ENCODE results near the gene DPYSL4.

DPYSL4 gene

DNA sequence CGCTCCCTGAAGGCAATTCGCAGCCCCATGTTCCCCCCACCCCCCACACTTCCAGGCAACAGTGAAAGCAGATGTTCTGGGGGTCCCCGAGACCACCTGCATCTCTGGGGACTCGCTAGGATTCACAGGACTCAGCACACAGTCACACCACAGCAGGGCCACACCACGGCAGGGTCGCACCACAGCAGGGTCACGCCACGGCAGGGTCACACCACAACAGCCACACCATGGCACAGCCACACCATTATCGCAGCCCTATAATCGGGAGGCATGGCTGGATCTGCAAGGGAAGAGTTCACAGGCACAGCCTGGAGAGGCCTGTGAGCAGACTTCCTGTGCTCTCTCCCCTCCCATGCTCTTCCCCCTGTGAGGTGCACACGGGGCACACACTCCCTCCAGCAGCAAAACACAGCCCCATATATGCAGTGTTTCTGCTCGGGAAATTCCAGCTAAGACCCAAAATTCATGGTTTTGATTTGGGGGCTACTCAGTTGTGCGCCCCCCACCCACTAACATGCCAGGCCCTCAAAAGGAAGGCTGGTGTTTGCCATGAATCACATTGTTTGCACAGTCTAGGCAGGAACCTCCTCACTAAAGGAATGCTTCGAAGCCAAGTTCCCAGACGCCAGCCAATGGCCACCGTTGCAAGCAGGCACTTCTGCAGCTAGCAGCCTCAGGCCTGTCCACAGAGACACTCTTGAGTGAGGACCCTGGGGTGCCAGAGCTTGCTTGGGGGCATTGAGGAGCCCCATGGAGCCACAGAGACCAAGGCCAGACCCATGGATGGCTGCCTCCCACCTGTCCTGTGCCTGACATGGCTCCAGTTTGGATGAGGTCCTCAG lies 7.0 kb upstream of the DPYSL4 start:
- DNase-seq: no peak

- DNase-seq: no peak
Measured at GRCh38 chr10:132180736-132181135, 6.0 kb upstream of the DPYSL4 start.

DNA sequence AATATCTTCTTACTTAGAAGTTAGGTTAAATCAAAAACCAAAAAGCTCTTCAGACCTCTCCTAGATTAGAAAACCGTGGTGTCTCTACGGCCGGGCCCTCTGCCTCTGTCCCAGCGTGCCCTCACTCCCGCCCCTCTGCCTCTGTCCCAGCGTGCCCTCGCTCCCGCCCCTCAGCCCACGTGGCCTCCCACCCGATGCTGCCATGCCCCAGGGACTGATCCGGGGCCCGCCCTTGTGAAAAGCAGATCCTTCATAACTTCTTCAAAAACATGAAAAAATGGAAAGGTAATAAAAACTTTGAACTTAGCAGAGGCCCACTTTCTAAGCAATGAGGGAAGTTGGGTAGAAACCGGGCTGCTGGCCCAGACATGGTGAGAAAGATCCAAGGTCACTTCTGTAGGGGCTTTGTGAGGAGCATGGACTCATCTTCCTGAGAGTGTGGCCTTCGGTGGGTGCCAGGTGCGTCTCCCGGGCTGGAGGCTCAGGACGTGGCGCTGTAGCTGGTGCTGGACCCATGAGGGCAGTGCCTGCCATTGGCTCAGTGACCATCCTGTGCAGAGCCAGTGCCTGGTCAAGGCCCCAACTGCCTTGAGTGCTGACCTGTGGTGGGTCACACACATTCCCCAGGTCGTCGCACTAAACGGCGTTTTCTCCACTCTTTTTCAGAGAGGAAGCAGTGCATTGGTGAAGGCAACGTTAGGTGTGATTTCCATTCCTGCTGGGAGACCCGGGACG lies 4.9 kb upstream of the DPYSL4 start:
- no peak for DNase-seq

DNA sequence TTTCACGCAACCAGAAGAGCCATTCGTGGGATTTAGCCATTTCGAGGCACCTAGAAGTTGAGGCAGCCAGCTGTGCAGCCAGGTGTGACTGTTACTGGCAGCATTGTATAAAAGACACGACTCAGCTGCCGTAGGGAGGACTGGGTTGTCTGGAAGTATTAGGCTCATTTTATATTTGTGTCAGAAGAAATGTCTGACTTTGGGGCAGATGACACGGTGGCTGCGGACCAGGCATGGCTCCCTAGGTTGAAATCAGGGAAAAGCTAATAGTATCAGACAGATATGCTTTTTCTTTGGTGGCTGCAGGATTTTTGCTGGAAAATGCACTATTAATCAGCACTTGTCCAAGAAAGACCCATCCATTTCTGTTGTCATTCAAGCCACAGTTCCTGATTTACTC lies 4.2 kb upstream of the DPYSL4 start:
- DNase-seq: no peak

DNA sequence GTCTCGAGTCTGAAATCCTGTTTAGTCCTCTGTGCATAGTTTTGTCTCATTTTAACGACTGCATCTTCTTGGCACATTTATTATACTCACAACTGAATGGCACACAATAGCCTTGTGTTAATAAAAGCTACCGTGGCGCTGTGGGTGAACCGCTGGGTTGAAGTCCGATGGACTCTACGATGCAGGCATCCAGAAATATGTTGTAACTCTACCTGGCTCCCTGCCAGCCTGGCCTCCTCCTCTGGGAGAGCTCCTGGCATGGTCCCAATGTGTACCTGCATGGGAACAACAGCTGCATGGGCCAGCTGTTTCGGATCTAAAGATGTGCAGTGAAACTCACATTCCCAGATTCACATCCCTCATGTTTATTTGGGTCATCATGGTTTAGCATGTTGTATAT lies 3.7 kb upstream of the DPYSL4 start:
- DNase-seq: no peak

- no peak for DNase-seq
Measured at GRCh38 chr10:132184816-132185593, 1.7 kb upstream of the DPYSL4 start.

GRCh38 chr10:132185601-132186487 lies 904 bp upstream of the DPYSL4 start:
- no peak for DNase-seq

DNA sequence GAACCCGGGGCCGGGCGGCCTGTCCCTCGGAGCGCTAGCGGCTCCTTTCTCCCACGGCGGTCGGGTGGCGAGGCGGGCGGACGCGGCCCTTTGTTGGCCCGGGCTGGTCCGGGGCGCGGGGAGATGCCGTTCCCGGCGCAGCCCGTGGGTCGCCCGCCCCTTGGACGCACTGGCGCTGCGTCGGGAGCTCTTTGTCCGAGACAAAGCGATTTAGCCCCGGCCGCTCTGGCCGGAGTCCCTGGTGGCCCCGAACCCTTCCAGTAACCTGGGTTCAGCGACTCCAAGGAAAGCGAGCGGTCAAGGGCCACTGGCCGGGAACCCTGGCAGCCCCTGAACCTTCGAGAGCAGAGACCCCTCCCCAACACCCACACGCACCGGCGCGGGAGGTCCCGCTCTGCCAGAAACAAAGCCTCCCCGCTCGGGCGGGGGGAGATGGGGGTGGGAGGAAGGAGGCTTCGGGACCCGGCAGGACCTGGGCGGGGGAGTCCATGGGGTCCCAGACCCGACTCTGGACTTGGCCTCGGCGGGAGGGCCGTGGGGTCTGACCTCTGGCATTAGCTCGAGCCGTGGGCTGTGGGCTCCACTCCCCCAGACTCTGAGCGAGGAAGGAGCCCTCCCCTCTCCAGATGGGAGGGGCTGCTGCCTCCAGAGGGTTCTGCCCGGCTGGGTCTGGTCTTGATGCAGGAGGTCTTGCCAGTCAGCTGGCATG lies 836 bp downstream of the DPYSL4 start:
- DNase-seq: no peak

GRCh38 chr10:132188331-132188730 lies 1.6 kb downstream of the DPYSL4 start:
- DNase-seq: no peak

DNA sequence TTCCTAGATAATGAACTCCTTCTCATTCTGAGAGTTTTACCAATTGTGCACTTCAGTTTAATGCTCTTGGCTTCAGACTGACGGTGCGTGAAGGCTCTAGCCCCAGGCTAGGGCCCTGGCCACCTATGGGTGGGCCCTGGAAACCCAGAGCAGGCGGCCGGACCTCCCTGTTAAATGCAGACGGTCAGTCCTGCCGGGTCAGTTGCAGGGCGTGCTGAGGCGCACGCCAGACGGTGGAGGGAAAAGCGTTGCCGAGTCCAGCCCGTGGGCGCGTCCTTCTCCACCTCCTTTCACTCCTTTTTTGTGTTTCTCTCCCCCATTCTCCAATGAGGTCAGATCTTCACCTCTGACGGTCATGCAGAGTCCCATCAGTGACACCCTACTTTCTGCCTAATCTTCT lies 2.3 kb downstream of the DPYSL4 start:
- no peak for DNase-seq

GRCh38 chr10:132189810-132190422 lies 3.2 kb downstream of the DPYSL4 start:
- no peak for DNase-seq

DNA sequence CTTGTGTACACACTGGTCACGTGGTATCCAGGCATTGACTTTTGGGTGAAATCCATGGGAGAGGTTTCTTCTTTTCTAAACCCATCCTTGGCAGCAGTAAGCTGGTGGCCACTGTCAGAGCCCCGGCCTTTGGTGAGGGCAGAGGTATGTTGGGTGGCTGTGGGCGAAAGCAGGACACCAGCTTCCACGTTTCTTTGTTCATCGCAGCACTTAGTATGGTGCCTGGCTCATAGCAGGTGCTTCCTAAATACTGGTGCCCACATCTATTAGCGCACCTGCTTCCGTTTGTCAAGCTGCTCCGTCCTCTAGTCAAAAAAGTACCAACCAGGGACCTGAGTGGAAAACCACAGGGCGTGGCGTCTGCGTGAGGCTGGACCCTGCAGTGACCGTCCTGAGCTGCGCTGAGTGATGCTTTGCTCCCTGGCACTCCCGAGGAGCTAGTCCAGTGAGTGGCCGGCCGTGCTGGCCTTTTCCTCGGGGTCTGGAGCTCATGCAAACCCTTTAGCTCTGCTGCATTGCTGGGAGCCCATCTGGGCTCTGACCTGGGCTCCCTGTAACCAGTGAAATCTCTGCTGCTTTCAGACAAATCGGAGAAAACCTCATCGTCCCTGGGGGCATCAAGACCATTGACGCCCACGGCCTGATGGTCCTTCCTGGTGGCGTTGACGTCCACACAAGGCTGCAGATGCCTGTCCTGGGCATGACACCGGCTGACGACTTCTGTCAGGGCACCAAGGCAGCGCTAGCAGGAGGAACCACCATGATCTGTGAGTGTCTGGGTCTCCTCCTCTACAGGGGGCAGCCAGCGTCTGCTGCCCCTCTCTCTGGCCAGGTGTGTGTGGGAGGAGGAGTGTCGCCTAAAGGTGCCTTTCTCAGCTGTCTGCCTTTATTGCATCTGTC lies 5.6 kb downstream of the DPYSL4 start:
- DNase-seq: no peak

DNA sequence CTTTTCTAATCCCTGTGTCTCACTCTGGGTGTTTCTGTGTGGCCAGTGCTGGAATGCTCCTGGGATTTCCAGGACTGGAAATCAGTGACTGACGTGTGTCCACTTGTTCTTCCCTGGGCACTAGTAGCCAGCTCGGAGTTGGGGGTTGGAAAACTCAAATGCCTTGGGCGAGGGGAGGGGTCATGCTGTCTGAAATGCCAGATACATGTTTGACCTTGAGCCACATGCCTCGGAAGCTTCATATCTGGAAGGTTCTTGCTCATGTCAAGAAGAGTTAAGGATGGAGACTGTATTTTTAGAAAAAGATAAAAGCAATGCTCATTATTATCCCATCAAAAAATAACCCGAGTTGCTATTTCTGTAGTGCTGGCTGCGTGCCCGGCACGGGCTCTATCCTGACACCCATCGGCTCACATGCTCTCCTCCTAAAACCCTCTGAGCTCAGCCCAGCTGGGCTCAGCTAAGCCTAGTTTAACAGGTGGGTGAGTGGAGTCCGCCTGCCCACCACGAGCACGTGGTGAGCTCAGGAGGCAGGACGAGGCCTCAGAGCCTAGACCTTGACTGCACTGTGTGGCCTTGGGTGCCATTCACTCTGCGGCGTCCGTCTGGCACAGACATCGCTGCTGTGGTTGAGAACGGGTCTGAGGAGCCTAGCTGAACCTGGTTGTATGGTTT lies 6.4 kb downstream of the DPYSL4 start:
- DNase-seq: no peak

DNA sequence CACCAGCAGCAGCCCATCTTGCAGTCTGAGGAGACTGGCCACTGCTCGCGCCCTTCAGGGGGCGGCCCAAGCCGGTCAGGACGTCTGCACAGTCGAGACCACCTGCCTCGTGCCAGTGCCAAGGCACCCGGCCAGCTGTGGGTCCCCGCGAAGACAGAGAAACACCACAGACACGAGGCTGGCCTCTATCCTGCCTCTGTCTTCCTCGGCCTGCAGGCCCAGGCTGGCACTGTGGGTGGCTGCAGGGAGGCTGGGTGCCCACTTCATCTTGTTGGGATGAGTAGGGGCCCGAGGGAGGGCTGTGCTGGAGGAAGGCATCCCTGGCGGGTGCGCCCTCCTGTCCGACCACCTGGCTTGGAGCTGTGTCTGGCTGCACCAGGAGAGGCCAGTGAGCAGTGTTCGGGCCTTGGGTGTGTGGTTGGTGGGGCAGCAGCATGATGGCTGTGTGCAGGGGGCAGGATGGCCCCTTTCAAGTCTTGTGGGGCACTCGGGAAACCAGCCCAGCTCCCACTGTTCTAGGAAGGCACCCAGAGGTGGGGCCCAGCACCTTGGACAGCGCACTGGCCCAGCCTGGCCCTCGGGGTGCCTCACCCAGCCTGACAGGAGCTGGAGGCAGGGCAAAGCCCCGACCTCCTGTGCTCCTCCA lies 7.3 kb downstream of the DPYSL4 start:
- no peak for DNase-seq

DNA sequence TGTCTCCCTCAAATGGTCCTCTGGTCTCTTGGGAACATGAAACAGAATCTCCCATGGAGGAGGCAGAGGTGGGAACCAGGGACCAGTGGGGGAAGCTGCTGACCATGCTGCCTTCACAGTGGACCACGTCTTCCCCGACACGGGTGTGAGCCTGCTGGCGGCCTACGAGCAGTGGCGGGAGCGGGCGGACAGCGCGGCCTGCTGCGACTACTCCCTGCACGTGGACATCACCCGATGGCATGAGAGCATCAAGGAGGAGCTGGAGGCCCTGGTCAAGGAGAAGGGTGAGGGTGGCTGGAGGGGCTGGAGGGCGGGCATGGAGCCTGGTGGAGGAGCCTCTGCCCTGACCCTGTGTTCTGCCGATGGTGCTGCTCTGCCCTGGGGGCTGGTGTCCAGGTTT lies 8.0 kb downstream of the DPYSL4 start:
- DNase-seq: no peak

GRCh38 chr10:132195366-132196075 lies 8.8 kb downstream of the DPYSL4 start:
- DNase-seq: no peak

DNA sequence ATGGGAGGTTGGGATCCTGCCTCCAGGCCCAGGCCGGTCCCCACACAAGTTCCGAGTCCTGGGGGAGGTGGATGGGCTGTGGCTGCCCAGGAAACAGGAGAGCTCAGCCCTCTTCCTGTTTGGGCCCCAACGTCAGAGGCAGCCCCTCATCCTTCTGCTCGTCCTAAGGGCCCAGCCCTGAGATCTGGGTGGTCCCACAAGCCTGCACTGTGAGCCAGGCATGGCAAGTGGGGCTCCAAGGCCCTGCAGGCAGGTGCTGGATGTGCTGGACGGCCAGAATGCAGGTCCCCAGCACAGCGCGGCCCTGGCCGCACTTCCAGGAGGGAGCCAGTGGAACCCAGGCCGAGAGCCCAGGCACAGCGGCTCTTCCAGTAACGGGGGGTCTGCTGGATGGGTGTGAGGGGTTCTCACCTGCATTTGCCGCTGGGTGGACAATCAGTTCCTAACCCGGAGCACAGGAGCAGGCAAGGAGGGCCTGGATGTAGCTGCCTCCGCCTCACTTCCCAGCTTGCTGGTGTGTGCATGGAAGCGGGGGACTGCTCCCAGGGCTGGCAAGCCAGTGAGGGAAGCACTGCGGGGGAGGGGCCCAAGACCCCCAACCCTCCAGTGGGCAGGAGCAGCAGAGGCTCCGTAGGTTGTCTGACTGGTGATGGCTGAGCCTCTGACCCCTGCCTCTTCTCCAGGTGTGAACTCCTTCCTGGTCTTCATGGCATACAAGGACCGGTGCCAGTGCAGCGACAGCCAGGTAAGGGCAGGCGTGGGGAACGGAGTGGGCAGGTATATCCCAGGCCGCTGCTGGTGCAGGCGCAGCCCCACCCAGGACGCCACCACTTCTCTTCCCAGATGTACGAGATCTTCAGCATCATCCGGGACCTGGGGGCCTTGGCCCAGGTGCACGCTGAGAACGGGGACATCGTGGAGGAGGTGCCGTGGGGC lies 9.7 kb downstream of the DPYSL4 start:
- DNase-seq: no peak
